Measurements from ENCODE around the gene RNF7. TPM values are rescaled to one million over a fixed set of nuclear protein-coding genes. Genes with fewer than 3 reads are reported as not detected.

RNF7 gene
- total and polyA plus RNA-seq, 2 of the 8 experiments (the other 6 are each of a cell fraction or from before 2014, with no cell fraction given) = 78.4 to 113 TPM

GRCh38 chr3:141764986-141765385 lies 26.9 kb downstream of the RNF7 start:
- H2BK12ac ChIP-seq (ENCODE audit: low read depth, low read length) = 0 out of 2 replicates have a peak overlapping the region, but pooled peaks have one; percentile 28
- DNase-seq (ENCODE audit: low read depth in 1 of 2, low spot score in 2 of 2) (no peak), FAIRE-seq (no peak)
- H4K91ac ChIP-seq (replicated peaks; ENCODE audit: insufficient read length, low read length) = no peak overlapping the region
- ChIA-PET CTCF (ENCODE audit: partially characterized antibody) (interaction anchor here (1.1 to 2.6 kb wide), 3 partner anchors 18 to 110 kb away, joined by 4 to 7 read pairs (median 5); no protein-coding TSS in a partner anchor), POLR2A (ENCODE audit: partially characterized antibody) (interaction anchor here (1.4 kb wide), 1 partner anchor 10 kb away, joined by 6 read pairs; no protein-coding TSS in a partner anchor)
- peaks cover 4 to 5% of the 10 kb centered on the region in 2 experiments; a peak in 1 of 4 replicates for H3K9me3 ChIP-seq (ENCODE audit: insufficient read depth in 2 of 2, low read depth in 1 of 2, low read length in 1 of 2)
- no peak overlapping the region for H2BK5ac ChIP-seq (ENCODE audit: low read depth, low read length)
- H3K4me2 ChIP-seq (ENCODE audit: insufficient read depth in 1 of 2, low read depth in 2 of 2, low read length in 2 of 2) = no peak overlapping the region
- H2AFZ ChIP-seq (ENCODE audit: low read length) = no peak overlapping the region
- H3K56ac ChIP-seq (replicated peaks; ENCODE audit: insufficient read length, low read depth, low read length) = no peak overlapping the region
- no peaks in the 10 kb centered on the region; a peak in 2 of 7 replicates for H3K27me3 ChIP-seq (replicated peaks in 1 of 4; ENCODE audit: control insufficient read depth in 3 of 4, extremely low read depth in 1 of 4, insufficient read depth in 3 of 4, low read length in 3 of 4)
- H3K18ac ChIP-seq (ENCODE audit: extremely low read depth, low read length) = no peak overlapping the region
- H3K4me3 ChIP-seq (ENCODE audit: extremely low read depth in 1 of 4, insufficient read depth in 2 of 4, low read depth in 3 of 4, low read length in 4 of 4) = no peak overlapping the region
- H3K79me2 ChIP-seq (ENCODE audit: control insufficient read depth in 1 of 2, insufficient read depth in 2 of 2, low read length in 2 of 2) = no peaks in the 10 kb centered on the region
- 87% methylated on average over 2 of the region's 2 CpGs; no CpG with 5 or more reads in 1 of the 2 experiments for WGBS, 2 experiments (ENCODE audit: extremely low coverage in 1 of 2, insufficient coverage in 1 of 2, insufficient read length in 1 of 2, insufficient replicate concordance in 2 of 2, low coverage in 1 of 2, low lambda C conversion rate in 2 of 2, missing lambda C conversion rate in 1 of 2)
- no peak overlapping the region for H2BK120ac ChIP-seq (replicated peaks; ENCODE audit: low read depth, low read length)
- no peak overlapping the region for H3K4ac ChIP-seq (replicated peaks; ENCODE audit: insufficient read length, low read depth, low read length)
- no peak overlapping the region for H3K23ac ChIP-seq (ENCODE audit: insufficient read length)
- H4K8ac ChIP-seq (ENCODE audit: extremely low read depth, insufficient read depth, low read length) = no peak overlapping the region
- H3K27ac ChIP-seq (ENCODE audit: low read depth, low read length) = no peak overlapping the region
- no peaks in the 10 kb centered on the region for H3K36me3 ChIP-seq (ENCODE audit: control insufficient read depth in 2 of 4, insufficient read depth in 4 of 4, low read length in 3 of 4)
- no peak overlapping the region for H2BK15ac ChIP-seq (ENCODE audit: low read length)
- H3K4me1 ChIP-seq (replicated peaks in 1 of 4; ENCODE audit: control insufficient read depth in 3 of 4, insufficient read depth in 4 of 4, low read length in 3 of 4) = no peaks in the 10 kb centered on the region
- H3K23me2 ChIP-seq (ENCODE audit: low read depth, low read length) = 0 out of 2 replicates have a peak, but pooled peaks cover 2% of the 10 kb centered on the region
- H2BK20ac ChIP-seq (ENCODE audit: low read length) = no peak overlapping the region
- H3K9ac ChIP-seq (replicated peaks in 1 of 4; ENCODE audit: extremely low read depth in 1 of 4, low read depth in 3 of 4, low read length in 3 of 4) = no peak overlapping the region
- H2AK5ac ChIP-seq (ENCODE audit: low read depth, low read length) = no peak overlapping the region
- no peaks in the 10 kb centered on the region for H4K20me1 ChIP-seq (replicated peaks in 1 of 2; ENCODE audit: control insufficient read depth in 1 of 2, insufficient read depth in 2 of 2, low read length in 2 of 2)
- H3K14ac ChIP-seq (ENCODE audit: insufficient read length) = no peak overlapping the region
- H4K5ac ChIP-seq (ENCODE audit: insufficient read length, low read depth, low read length) = no peak overlapping the region
- H3K79me1 ChIP-seq (ENCODE audit: low read depth, low read length) = no peaks in the 10 kb centered on the region; the same call in 1 of the 2 replicates
- TF ChIP-seq RXRA (IDR thresholded peaks at IDR 0.05; ENCODE audit: insufficient read depth, low read depth, low read length) (no peak), CBX8 (IDR thresholded peaks at IDR 0.05; ENCODE audit: borderline replicate concordance, low read depth, low read length) (no peak), POLR2A (IDR thresholded peaks at IDR 0.05; ENCODE audit: control extremely low read depth in 1 of 2, low read depth in 2 of 2, low read length in 2 of 2) (no peak), BRCA1 (IDR thresholded peaks at IDR 0.05; ENCODE audit: low read depth, low read length) (no peak)
- TF ChIP-seq, protein P1, sequence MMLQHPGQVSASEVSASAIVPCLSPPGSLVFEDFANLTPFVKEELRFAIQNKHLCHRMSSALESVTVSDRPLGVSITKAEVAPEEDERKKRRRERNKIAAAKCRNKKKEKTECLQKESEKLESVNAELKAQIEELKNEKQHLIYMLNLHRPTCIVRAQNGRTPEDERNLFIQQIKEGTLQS (IDR thresholded peaks at IDR 0.05; ENCODE audit: insufficient read depth, low read depth, low read length) = no peak
